Left forelimb (tissue), 1 donor: Measurements from ENCODE around the gene RHOB.
"Not testable (repeated sequence)": the region's sequence is repeated elsewhere in the genome, so short reads cannot be mapped to it uniquely, and the experiment has no call there.

ENCODE experiments used
- DNase-seq: peaks from one replicate; pipeline ENCODE4 v3.0.0-alpha.2; 2018; ENCODE audit warnings: low spot score

Gene RHOB

GRCh38 chr2:20491739-20492531, 45.1 kb downstream of the RHOB start:
- no peak for DNase-seq

DNA sequence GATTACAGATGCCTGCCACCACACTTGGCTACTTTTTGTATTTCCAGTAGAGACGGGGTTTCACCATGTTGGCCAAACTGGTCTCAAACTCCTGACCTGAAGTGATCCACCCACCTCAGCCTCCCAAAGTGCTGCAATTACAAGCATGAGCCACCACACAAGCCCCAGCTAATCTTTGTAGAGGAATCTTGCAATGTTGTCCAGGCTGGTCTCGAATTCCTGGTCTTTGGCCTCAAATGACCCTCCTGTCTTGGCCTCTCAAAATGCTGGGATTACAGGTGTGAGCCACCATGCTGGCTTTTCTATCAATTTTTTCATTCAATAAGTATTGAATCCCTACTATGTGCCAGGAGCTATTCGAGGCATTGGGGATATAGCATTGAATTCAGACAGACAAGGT, 46.2 kb downstream of the RHOB start:
- DNase-seq, result not testable (repeated sequence)

DNA sequence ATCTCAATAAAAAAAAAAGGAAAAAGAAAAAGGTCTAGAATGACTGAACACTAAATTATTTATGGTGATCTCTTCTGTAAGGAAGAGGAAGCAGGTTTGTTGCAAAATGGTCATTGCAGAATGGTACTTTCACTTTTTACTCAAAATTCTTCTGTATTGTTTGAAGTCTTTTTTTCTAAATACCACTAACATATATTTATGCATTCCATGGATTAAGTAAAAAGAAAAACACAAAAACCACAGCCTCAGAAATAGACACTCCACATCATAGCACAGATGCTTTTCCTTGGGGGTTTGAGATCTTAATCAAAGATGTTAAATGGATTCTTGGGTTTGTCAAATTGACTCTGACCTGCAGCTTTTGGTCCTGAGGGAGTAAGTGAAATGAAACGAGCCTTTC, 47.4 kb downstream of the RHOB start:
- DNase-seq, result no peak

DNA sequence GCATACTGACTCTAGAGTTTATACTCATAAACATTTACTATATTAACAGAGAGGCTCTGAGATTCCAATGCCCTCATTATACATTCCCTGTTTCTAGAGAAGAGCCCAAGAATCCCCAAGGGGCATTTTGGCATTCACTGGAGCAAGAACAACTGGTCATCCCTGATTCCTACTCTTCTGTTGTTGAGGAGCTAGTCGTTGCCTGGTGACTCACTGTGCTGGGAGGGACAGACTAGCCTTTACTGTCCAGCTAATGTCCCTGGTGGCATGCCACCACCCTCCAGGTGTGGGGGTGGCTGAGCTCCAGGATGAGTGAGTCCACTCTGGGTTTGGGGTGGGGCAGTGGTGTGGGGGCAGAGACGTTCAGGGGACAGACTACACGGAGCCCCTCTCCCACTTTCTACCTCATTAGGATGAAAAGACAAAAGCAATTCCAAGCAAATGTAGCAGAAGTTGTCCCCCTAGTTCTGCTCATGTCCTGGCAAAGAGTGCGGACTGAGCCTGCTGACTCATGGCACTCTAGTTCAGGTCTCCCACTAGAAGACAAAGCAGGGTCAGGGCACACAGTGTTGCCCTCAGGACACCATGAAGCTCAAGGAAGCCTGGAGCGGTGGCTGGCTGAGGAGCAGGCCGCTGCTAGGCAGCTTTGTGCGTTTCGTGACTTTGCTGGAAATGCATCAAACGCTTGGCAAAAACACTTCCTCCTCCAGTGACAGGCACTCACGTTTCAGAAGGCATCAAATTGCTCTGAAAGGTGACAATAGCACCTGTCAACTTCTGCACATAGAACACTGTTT, 49.4 kb downstream of the RHOB start:
- DNase-seq, result no peak

DNA sequence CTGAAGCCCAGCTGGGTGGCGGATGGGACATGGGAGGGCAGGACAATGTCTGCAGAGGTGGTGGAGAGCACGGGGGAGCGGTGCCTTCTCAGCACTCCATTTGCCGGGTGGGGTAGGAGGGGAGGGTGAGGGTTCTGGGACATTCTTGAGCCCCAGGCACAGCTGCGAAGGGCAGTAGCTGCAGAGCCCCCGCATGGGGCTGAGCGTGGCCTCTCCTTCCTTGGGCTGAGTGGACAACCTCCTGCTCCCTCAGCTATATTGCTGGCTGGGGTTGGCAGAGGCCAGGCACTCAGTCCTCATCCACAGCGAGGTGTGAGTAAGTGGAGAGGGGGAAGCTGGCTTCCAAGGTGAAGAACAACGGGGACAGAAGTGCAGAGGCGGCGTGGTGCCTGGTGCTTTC, 50.1 kb downstream of the RHOB start:
- DNase-seq, result no peak
